Gastrocnemius medialis (tissue), 4 donors: ENCODE results near the gene BAG5. TPM values are rescaled to one million over a fixed set of nuclear protein-coding genes. Genes with fewer than 3 reads are reported as not detected.
"Not testable (repeated sequence)": the region's sequence is repeated elsewhere in the genome, so short reads cannot be mapped to it uniquely, and the experiment has no call there.

Source experiments
- ATAC-seq, 2 donors: fragments of 150-250 bp; one replicate each; pipeline ENCODE4 v1.9.1; 2016
- DNase-seq, 2 donors: peaks; one replicate each; pipeline ENCODE4 v3.0.0-alpha.2; 2019
- H3K27ac ChIP-seq, 4 donors: fragments of 200-600 bp; sonication (generic); 1 replicate in 1 of 4; 2 replicates in 3 of 4; pipeline ENCODE4 v1.5.1; 2016 to 2018; ENCODE audit warnings: mild to moderate bottlenecking in 2 of 4, moderate library complexity in 1 of 4
- H3K27me3 ChIP-seq, 3 donors: fragments of 200-600 bp; sonication (generic) in 2 of 3; 1 replicate in 1 of 3; 2 replicates in 2 of 3; pipeline versions ENCODE4 v1.5.1 to v1.6.0; 2016 to 2019; ENCODE audit warnings: mild to moderate bottlenecking in 1 of 3, moderate library complexity in 1 of 3
- H3K36me3 ChIP-seq, 2 donors: fragments of 200-600 bp; sonication (generic) in 1 of 2; one replicate each; pipeline ENCODE4 v1.5.1; 2017 to 2018
- H3K4me1 ChIP-seq, 2 donors: fragments of 200-600 bp; sonication (generic) in 1 of 2; one replicate each; pipeline ENCODE4 v1.5.1; 2016 to 2017; ENCODE audit warnings: mild to moderate bottlenecking in 2 of 2
- H3K4me3 ChIP-seq, 4 donors: fragments of 200-600 bp; sonication (generic) in 3 of 4; 1 replicate in 1 of 4; 2 replicates in 3 of 4; pipeline ENCODE4 v1.5.1; 2016 to 2019; ENCODE audit warnings: mild to moderate bottlenecking in 2 of 4
- H3K9me3 ChIP-seq, 3 donors: fragments of 200-600 bp; sonication (generic) in 2 of 3; 1 replicate in 1 of 3; 2 replicates in 2 of 3; pipeline ENCODE4 v1.5.1; 2016 to 2019
- CTCF ChIP-seq, 5 experiments: fragments of 450-650 bp in 3 of 5; fragments of 200-600 bp in 2 of 5; sonication (generic) in 2 of 5; IDR thresholded peaks in 4 of 5; conservative IDR thresholded peaks in 1 of 5; 1 replicate in 4 of 5; 2 replicates in 1 of 5; pipeline ENCODE4 v1.5.1; 2016 to 2019; ENCODE audit warnings: antibody characterized with exemption in 5 of 5, mild to moderate bottlenecking in 3 of 5, moderate library complexity in 3 of 5
- POLR2A ChIP-seq, 2 donors: fragments of 450-650 bp; IDR thresholded peaks; one replicate each; pipeline ENCODE4 v1.6.1; 2017; ENCODE audit warnings: antibody characterized with exemption in 2 of 2, mild to moderate bottlenecking in 2 of 2, moderate library complexity in 2 of 2
- in situ Hi-C, 4 donors: fragments of 200-750 bp; cut with MboI; loops; one replicate each; pipeline versions ENCODE4 v1.15.0 to v1.8.0; 2017; ENCODE audit warnings: low sequenced_read_pairs in 4 of 4
- intact Hi-C: fragments of 100-400 bp; cut with DNase I; formaldehyde crosslinking; loops from one replicate; pipeline ENCODE4 v1.15.1; 2023; ENCODE audit warnings: low total_unique reads
- total RNA-seq, 4 donors: library from RNA; depleted of rRNA; stranded (reverse); fragments of >200 nt; gene quantifications; one replicate each; pipeline versions ENCODE4 v1.1.0 to v1.2.3, GENCODE V29; 2016

The BAG5 gene
- 10 to 100 TPM; 16.9 to 22.6 (median 21.0) TPM for total RNA-seq

GRCh38 chr14:103562429-103563225, at the start of gene BAG5, which contains the start of gene COA8:
BAG5 (minus strand) TSS chr14:103562657; CDS start chr14:103561164, 1,493 bp downstream.
COA8 (plus strand) TSS chr14:103562960; CDS start chr14:103563002, 42 bp downstream.
- Histone ChIP-seq H3K4me3 (peak within 1 kb of the TSS; percentile 80 to 99 (median 92)), H3K27me3 (no peaks in the 10 kb centered on the region), H3K27ac (peak within 1 kb of the TSS; percentile 88 to 97 (median 92)), H3K36me3 (peaks cover 0 to 22% of the 10 kb centered on the region in 2 donors), H3K9me3 (no peaks in the 10 kb centered on the region), H3K4me1 (peaks cover 52 to 62% of the 10 kb centered on the region in 2 donors)
- ATAC-seq: peak; percentile 75 to 88
- in situ Hi-C loops: loop anchor here in 1 of 4 donors (25.0 kb wide), 1 partner anchor 350 kb away; a partner anchor contains a TSS
- peak; percentile 75 to 82 for DNase-seq
- TF ChIP-seq CTCF (IDR thresholded peaks at IDR 0.05 in 4 of 5, conservative IDR thresholded peaks at IDR 0.05 in 1 of 5) (peak in 4 of 5 experiments; percentile 13 to 64 (median 40)), POLR2A (IDR thresholded peaks at IDR 0.05) (peak; percentile 86 to 95)
- intact Hi-C loops: loop anchor here (2.0 to 5.0 kb wide), 3 partner anchors 66 to 284 kb away; partner anchors contain the start of genes KLC1, PPP1R13B, XRCC3 and ZFYVE21

- DNase-seq: no peak
- ATAC-seq: no peak
- Histone ChIP-seq H3K27me3 (no peaks in the 10 kb centered on the region), H3K4me3 (no peak overlapping the region), H3K9me3 (no peaks in the 10 kb centered on the region), H3K27ac (no peak overlapping the region), H3K36me3 (no peaks in the 10 kb centered on the region), H3K4me1 (peaks cover 17 to 21% of the 10 kb centered on the region in 2 donors)
- TF ChIP-seq CTCF (IDR thresholded peaks at IDR 0.05 in 4 of 5, conservative IDR thresholded peaks at IDR 0.05 in 1 of 5): no peak
- TF ChIP-seq POLR2A (IDR thresholded peaks at IDR 0.05): no peak
- in situ Hi-C loops: no loop called here
- intact Hi-C loops: no loop called here
Measured at GRCh38 chr14:103611215-103611614, 48.8 kb upstream of the BAG5 start.

GRCh38 chr14:103609081-103609480, 46.6 kb upstream of the BAG5 start:
- H3K36me3 ChIP-seq, H3K9me3 ChIP-seq, H3K27ac ChIP-seq, ATAC-seq, in situ Hi-C loops, DNase-seq, intact Hi-C loops, H3K4me3 ChIP-seq, H3K27me3 ChIP-seq: not testable (repeated sequence)
- peaks cover 17 to 21% of the 10 kb centered on the region in 2 donors for H3K4me1 ChIP-seq

GRCh38 chr14:103607822-103608221, 45.4 kb upstream of the BAG5 start:
- no peak for ATAC-seq
- intact Hi-C loops: no loop called here
- no peaks in the 10 kb centered on the region for H3K36me3 ChIP-seq
- H3K4me1 ChIP-seq: peaks cover 17 to 21% of the 10 kb centered on the region in 2 donors
- in situ Hi-C loops: no loop called here
- H3K4me3 ChIP-seq: peak overlapping the region; percentile 30 to 39 (median 34)
- no peak for TF ChIP-seq CTCF (IDR thresholded peaks at IDR 0.05 in 4 of 5, conservative IDR thresholded peaks at IDR 0.05 in 1 of 5)
- no peak for TF ChIP-seq POLR2A (IDR thresholded peaks at IDR 0.05)
- DNase-seq: no peak
- no peak overlapping the region for H3K27ac ChIP-seq
- no peaks in the 10 kb centered on the region for H3K9me3 ChIP-seq
- H3K27me3 ChIP-seq: no peaks in the 10 kb centered on the region

- H3K27me3 ChIP-seq: no peaks in the 10 kb centered on the region
- H3K4me3 ChIP-seq: peak overlapping the region; percentile 30 to 39 (median 34)
- peaks cover 17 to 21% of the 10 kb centered on the region in 2 donors for H3K4me1 ChIP-seq
- intact Hi-C loops: no loop called here
- in situ Hi-C loops: no loop called here
- no peaks in the 10 kb centered on the region for H3K9me3 ChIP-seq
- peak overlapping the region in 1 of 4 donors; percentile 32 for H3K27ac ChIP-seq
- DNase-seq (peak; percentile 66 to 70), ATAC-seq (peak; percentile 92 to 98)
- TF ChIP-seq CTCF (IDR thresholded peaks at IDR 0.05 in 4 of 5, conservative IDR thresholded peaks at IDR 0.05 in 1 of 5) (peak in 2 of 5 experiments; percentile 33 to 40), POLR2A (IDR thresholded peaks at IDR 0.05) (no peak)
- no peaks in the 10 kb centered on the region for H3K36me3 ChIP-seq
Measured at GRCh38 chr14:103606963-103607668, 44.7 kb upstream of the BAG5 start.
